IMR-90 (cell line): Measurements from ENCODE around the gene ASRGL1. TPM values are rescaled to one million over a fixed set of nuclear protein-coding genes. Genes with fewer than 3 reads are reported as not detected.

Source experiments
- ATAC-seq: fragments of 200-7000 bp; cut with Tn5 transposase; 2 replicates; pipeline ENCODE4 v1.9.1; 2020; ENCODE audit warnings: low read depth, mild to moderate bottlenecking, moderate library complexity
- BruUV-seq: library from RNA; stranded (reverse); fragments of 400-500 nt; replicated peaks from 2 replicates; lab custom pipeline; 2021; lab: Mats Ljungman, UMichigan
- CTCF ChIA-PET: fragments of 300-600 bp; formaldehyde crosslinking; extraction: SDS; loops from one replicate; lab custom pipeline; 2021; ENCODE audit warnings: antibody characterized with exemption; lab: Yijun Ruan, JAX
- POLR2A ChIA-PET: fragments of 300-600 bp; sonication (Branson Sonifier 250); formaldehyde crosslinking; loops from one replicate; lab custom pipeline; 2022; ENCODE audit warnings: antibody characterized with exemption; ENCODE audit not compliant: unreplicated experiment; lab: Charles Lee
- DNase-seq: peaks from one replicate; pipeline ENCODE4 v3.0.0; 2013
- H2AFZ ChIP-seq: replicated peaks from 2 replicates; pipeline ENCODE3; 2013; ENCODE audit warnings: low read length, mild to moderate bottlenecking; ENCODE audit not compliant: poor library complexity
- H2AK5ac ChIP-seq: 2 replicates; pipeline ENCODE4 v1.6.1; 2013; ENCODE audit warnings: low read depth, low read length, inconsistent platforms
- H2AK9ac ChIP-seq: replicated peaks from 2 replicates; pipeline ENCODE3; 2013; ENCODE audit warnings: mild to moderate bottlenecking, low read depth, low read length, moderate library complexity; ENCODE audit not compliant: poor library complexity
- H2BK120ac ChIP-seq: 2 replicates; pipeline ENCODE4 v1.6.1; 2013; ENCODE audit warnings: low read depth, low read length, inconsistent platforms
- H2BK15ac ChIP-seq: 3 replicates; pipeline ENCODE4 v1.6.1; 2013; ENCODE audit warnings: low read depth, low read length, inconsistent platforms
- H2BK20ac ChIP-seq: 2 replicates; pipeline ENCODE4 v1.6.1; 2013; ENCODE audit warnings: low read depth, mild to moderate bottlenecking, inconsistent platforms, low read length, moderate library complexity
- H2BK5ac ChIP-seq: 2 replicates; pipeline ENCODE4 v1.6.1; 2013; ENCODE audit warnings: mild to moderate bottlenecking, low read depth, low read length, inconsistent platforms; ENCODE audit not compliant: poor library complexity, severe bottlenecking
- H3K14ac ChIP-seq: replicated peaks from 2 replicates; pipeline ENCODE4 v1.6.1; 2013; ENCODE audit warnings: low read depth, low read length, inconsistent platforms
- H3K18ac ChIP-seq: 2 replicates; pipeline ENCODE4 v1.6.1; 2013; ENCODE audit warnings: low read depth, low read length, control low read depth
- H3K23ac ChIP-seq: 2 replicates; pipeline ENCODE4 v1.6.1; 2013; ENCODE audit warnings: low read depth, low read length, inconsistent platforms
- H3K27ac ChIP-seq: 2 replicates; pipeline ENCODE4 v1.5.1; 2013; ENCODE audit warnings: mild to moderate bottlenecking, control low read depth, low read length; ENCODE audit not compliant: insufficient read depth
- H3K27me3 ChIP-seq: 2 replicates; pipeline ENCODE4 v1.6.1; 2013; ENCODE audit warnings: low read length; ENCODE audit not compliant: control insufficient read depth, insufficient read depth
- H3K36me3 ChIP-seq: 2 replicates; pipeline ENCODE4 v1.6.1; 2013; ENCODE audit warnings: low read length, mixed read lengths; ENCODE audit not compliant: control insufficient read depth, insufficient read depth
- H3K4ac ChIP-seq: 2 replicates; pipeline ENCODE4 v1.6.1; 2013; ENCODE audit warnings: low read depth, low read length, inconsistent platforms
- H3K4me1 ChIP-seq: 2 replicates; pipeline ENCODE4 v1.6.1; 2013; ENCODE audit warnings: low read length, mixed read lengths; ENCODE audit not compliant: control insufficient read depth, insufficient read depth
- H3K4me2 ChIP-seq: 2 replicates; pipeline ENCODE4 v1.6.1; 2013; ENCODE audit warnings: low read depth, mild to moderate bottlenecking, control low read depth, low read length, moderate library complexity
- H3K4me3 ChIP-seq: 2 replicates; pipeline ENCODE4 v1.5.1; 2013; ENCODE audit warnings: low read depth, mild to moderate bottlenecking, control low read depth, low read length, moderate library complexity; ENCODE audit not compliant: insufficient read depth
- H3K56ac ChIP-seq: 2 replicates; pipeline ENCODE4 v1.6.1; 2013; ENCODE audit warnings: low read length, inconsistent platforms; ENCODE audit not compliant: insufficient read depth; ENCODE audit errors: extremely low read depth
- H3K79me1 ChIP-seq, 2 experiments: 2 replicates each; pipeline ENCODE4 v1.6.1; 2013; ENCODE audit warnings: low read length in 2 of 2, inconsistent platforms in 1 of 2, low read depth in 1 of 2
- H3K9ac ChIP-seq: 2 replicates; pipeline ENCODE4 v1.6.1; 2013; ENCODE audit warnings: low read depth, low read length, control low read depth
- H3K9me1 ChIP-seq: 2 replicates; pipeline ENCODE4 v1.6.1; 2013; ENCODE audit warnings: low read length, inconsistent platforms; ENCODE audit not compliant: insufficient read depth
- H3K9me3 ChIP-seq: 2 replicates; pipeline ENCODE4 v1.6.1; 2013; ENCODE audit warnings: low read length; ENCODE audit not compliant: control insufficient read depth, insufficient read depth
- H4K20me1 ChIP-seq: 2 replicates; pipeline ENCODE4 v1.6.1; 2013; ENCODE audit warnings: low read length, inconsistent platforms; ENCODE audit not compliant: insufficient read depth
- H4K5ac ChIP-seq: 2 replicates; pipeline ENCODE4 v1.6.1; 2013; ENCODE audit warnings: mild to moderate bottlenecking, low read depth, low read length, control low read depth
- H4K8ac ChIP-seq, 2 experiments: 2 replicates each; pipeline ENCODE4 v1.6.1; 2013; ENCODE audit warnings: low read depth in 2 of 2, low read length in 2 of 2, control low read depth in 1 of 2, inconsistent platforms in 1 of 2
- H4K91ac ChIP-seq: 2 replicates; pipeline ENCODE4 v1.6.1; 2013; ENCODE audit warnings: low read depth, low read length, inconsistent platforms; ENCODE audit not compliant: insufficient read depth
- CEBPB ChIP-seq: IDR thresholded peaks from 2 replicates; pipeline ENCODE4 v1.6.1; 2012; ENCODE audit warnings: low read depth, low read length, improper control_type of control experiment
- MXI1 ChIP-seq: IDR thresholded peaks from 2 replicates; pipeline ENCODE4 v1.6.1; 2012; ENCODE audit warnings: low read depth, mild to moderate bottlenecking, low read length, moderate library complexity, borderline replicate concordance
- NFE2L2 ChIP-seq: fragments of 150-350 bp; IDR thresholded peaks from 2 replicates; pipeline ENCODE4 v1.6.1; 2016; ENCODE audit warnings: low read depth, mild to moderate bottlenecking, low read length
- RAD21 ChIP-seq: IDR thresholded peaks from 2 replicates; pipeline ENCODE4 v1.6.1; 2012; ENCODE audit warnings: low read length, improper control_type of control experiment
- RCOR1 ChIP-seq: IDR thresholded peaks from 2 replicates; pipeline ENCODE4 v1.6.1; 2012; ENCODE audit warnings: mild to moderate bottlenecking, low read length, improper control_type of control experiment; ENCODE audit not compliant: insufficient replicate concordance
- WGBS, 2 experiments: methylation state at CpG; one replicate each; pipeline versions ENCODE4 v1.1.5 to v1.1.7; 2013; ENCODE audit warnings: missing lambda C conversion rate in 2 of 2; ENCODE audit not compliant: insufficient read length in 1 of 2; ENCODE audit errors: extremely low coverage in 2 of 2; 5-methylcytosine and 5-hydroxymethylcytosine counted together
- dilution Hi-C: fragments of 300-500 bp; cut with HindIII; formaldehyde crosslinking; loops from one replicate; pipeline ENCODE4 v1.14.3; 2018; ENCODE audit warnings: low sequenced_read_pairs; ENCODE audit not compliant: unreplicated experiment
- in situ Hi-C: fragments of 300-500 bp; cut with MboI; formaldehyde crosslinking; loops from 3 replicates; pipeline ENCODE4 v1.14.3; 2019; ENCODE audit warnings: low sequenced_read_pairs, inconsistent platforms, mixed read lengths
- intact Hi-C: fragments of 100-400 bp; cut with micrococcal nuclease; formaldehyde crosslinking; loops from 2 replicates; pipeline ENCODE4 v1.10.0; 2022
- polyA plus RNA-seq, 3 experiments: library from polyadenylated mRNA; depleted of rRNA; stranded (reverse); fragments of >200 nt; gene quantifications; 2 replicates each; pipeline ENCODE4 v1.2.3, GENCODE V29; 2012; ENCODE audit warnings: low replicate concordance in 1 of 3
- total RNA-seq: library from RNA; depleted of rRNA; stranded (reverse); fragments of >200 nt; gene quantifications from 2 replicates; pipeline ENCODE4 v1.2.3, GENCODE V29; 2012

ASRGL1 gene
- total and polyA plus RNA-seq, 2 of the 4 experiments (the other 2 are of a cell fraction) = 0.72 TPM; not detected in 1

DNA sequence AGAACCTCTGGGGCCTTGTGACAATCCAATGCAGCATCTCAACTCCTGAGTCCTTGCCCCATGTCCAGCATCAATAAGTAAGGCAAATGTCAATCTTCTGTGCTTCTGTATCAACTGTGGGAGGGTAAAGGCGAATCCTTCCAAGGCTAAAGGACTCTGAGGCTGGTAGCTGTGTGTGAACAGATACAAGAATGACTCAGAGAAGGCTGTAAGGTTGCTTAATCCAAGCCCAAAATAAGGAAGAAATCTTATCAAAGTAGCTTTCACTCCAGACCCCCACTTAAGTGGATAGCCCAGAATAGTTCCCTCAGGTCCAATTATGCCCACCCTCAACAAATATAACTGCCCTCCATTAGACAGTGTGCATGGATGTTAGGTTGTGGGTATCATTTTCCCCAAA, 53.5 kb downstream of the ASRGL1 start:
- Histone ChIP-seq H3K4me3 (no peak overlapping the region), H3K14ac (no peak overlapping the region), H3K23ac (no peak overlapping the region), H2BK5ac (no peak overlapping the region), H3K9me1 (no peaks in the 10 kb centered on the region), H4K91ac (no peak overlapping the region), H3K4me2 (no peak overlapping the region), H3K18ac (no peak overlapping the region), H3K4me1 (peaks cover 10% of the 10 kb centered on the region; the same call in 1 of the 2 replicates), H4K5ac (no peak overlapping the region), H3K4ac (no peak overlapping the region), H3K9me3 (no peaks in the 10 kb centered on the region), H3K36me3 (no peaks in the 10 kb centered on the region), H2AFZ (no peak overlapping the region), H3K27me3 (peaks cover 13% of the 10 kb centered on the region), H3K56ac (no peak overlapping the region), H3K9ac (no peak overlapping the region), H3K27ac (no peak overlapping the region), H3K79me1 (no peaks in the 10 kb centered on the region; a peak in 1 of 4 replicates), H2BK20ac (no peak overlapping the region), H4K20me1 (no peaks in the 10 kb centered on the region), H2BK120ac (no peak overlapping the region), H2BK15ac (no peak overlapping the region), H2AK9ac (no peak overlapping the region), H4K8ac (no peak overlapping the region), H2AK5ac (no peak overlapping the region)
- POLR2A ChIA-PET = interaction anchor here (0.5 to 0.6 kb wide), 3 partner anchors 36 to 396 kb away, joined by 3 to 6 read pairs (median 5); partner anchors contain the start of gene B3GAT3
- DNase-seq = peak; percentile 19
- no CpG with 5 or more reads among the region's 1 CpG for WGBS, 2 experiments
- no TSS peak for BruUV-seq
- ATAC-seq = no peak
- CTCF ChIA-PET = interaction anchor here (0.5 to 0.6 kb wide), 2 partner anchors 267 to 460 kb away, joined by 5 to 6 read pairs; no protein-coding TSS in a partner anchor
- TF ChIP-seq MXI1 (no peak), RCOR1 (no peak), CEBPB (peak; percentile 76), NFE2L2 (no peak), RAD21 (no peak)
- in situ Hi-C loops (loop anchor here (10.0 to 25.0 kb wide), 2 partner anchors 304 to 472 kb away; no protein-coding TSS in a partner anchor), dilution Hi-C loops (no loop called here), intact Hi-C loops (no loop called here)
